Astrocyte (in vitro differentiated cells and primary cell): ENCODE results near the gene DNAJC11.

ENCODE experiments used
- EZH2 ChIP-seq: IDR thresholded peaks from 2 replicates; pipeline ENCODE4 v1.6.1; 2012; ENCODE audit warnings: mild to moderate bottlenecking, low read length, inconsistent platforms; ENCODE audit not compliant: insufficient read depth
- TF ChIP-seq, protein P1 (sequence below): IDR thresholded peaks from 2 replicates; pipeline ENCODE4 v1.5.1; 2011; ENCODE audit warnings: low read depth, mild to moderate bottlenecking, inconsistent platforms, low read length, moderate library complexity; ENCODE audit not compliant: insufficient read depth

DNA sequence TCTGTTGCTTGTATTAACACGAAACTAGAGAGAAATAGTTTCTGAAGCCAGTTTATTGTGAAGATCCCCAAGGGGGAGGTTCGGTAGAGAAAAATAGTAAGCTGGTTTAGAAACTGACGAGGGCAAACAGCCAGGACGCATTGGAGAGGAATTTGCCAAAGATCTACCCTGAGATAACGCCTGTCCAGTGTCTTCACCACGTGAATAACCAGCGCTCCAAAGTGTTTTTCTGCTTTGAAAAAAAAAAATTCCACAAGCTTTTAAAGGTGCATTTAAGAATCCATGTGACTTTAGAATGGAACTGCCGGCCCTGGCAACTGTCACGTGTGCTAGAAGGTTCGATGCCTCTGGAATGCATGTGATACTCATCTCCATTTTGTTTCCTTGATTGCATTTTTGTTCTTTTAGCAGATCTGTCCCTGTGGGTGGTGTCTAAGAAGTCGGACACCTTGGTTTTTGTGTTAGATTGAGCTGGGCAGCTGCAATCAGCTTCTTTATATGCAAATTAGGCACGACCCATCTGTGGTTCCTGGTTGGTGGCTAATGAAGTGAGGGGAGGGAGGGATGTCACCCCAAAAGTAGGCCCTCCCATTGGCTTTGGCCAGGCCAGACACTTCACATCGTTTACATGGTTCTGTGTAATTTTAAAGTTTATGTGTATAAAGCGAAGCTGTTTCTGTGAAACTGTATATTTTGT lies 78.2 kb downstream of the DNAJC11 start:
- TF ChIP-seq, protein P1, sequence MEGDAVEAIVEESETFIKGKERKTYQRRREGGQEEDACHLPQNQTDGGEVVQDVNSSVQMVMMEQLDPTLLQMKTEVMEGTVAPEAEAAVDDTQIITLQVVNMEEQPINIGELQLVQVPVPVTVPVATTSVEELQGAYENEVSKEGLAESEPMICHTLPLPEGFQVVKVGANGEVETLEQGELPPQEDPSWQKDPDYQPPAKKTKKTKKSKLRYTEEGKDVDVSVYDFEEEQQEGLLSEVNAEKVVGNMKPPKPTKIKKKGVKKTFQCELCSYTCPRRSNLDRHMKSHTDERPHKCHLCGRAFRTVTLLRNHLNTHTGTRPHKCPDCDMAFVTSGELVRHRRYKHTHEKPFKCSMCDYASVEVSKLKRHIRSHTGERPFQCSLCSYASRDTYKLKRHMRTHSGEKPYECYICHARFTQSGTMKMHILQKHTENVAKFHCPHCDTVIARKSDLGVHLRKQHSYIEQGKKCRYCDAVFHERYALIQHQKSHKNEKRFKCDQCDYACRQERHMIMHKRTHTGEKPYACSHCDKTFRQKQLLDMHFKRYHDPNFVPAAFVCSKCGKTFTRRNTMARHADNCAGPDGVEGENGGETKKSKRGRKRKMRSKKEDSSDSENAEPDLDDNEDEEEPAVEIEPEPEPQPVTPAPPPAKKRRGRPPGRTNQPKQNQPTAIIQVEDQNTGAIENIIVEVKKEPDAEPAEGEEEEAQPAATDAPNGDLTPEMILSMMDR: no peak
- no peak for TF ChIP-seq EZH2
